GM18526 (cell line): ENCODE results near the gene NUP50.

ENCODE experiments used
- POLR2A ChIP-seq: IDR thresholded peaks from 3 replicates; pipeline ENCODE4 v1.6.1; 2011; ENCODE audit not compliant: insufficient read length; ENCODE audit errors: extremely low read depth

The NUP50 gene

GRCh38 chr22:45223304-45224117 lies 59.8 kb downstream of the NUP50 start:
- TF ChIP-seq POLR2A = no peak

- TF ChIP-seq POLR2A = no peak
These were observed 60.6 kb downstream of the NUP50 start for GRCh38 chr22:45224331-45224730.

- no peak for TF ChIP-seq POLR2A
These were observed 61.4 kb downstream of the NUP50 start for GRCh38 chr22:45224988-45225731.

DNA sequence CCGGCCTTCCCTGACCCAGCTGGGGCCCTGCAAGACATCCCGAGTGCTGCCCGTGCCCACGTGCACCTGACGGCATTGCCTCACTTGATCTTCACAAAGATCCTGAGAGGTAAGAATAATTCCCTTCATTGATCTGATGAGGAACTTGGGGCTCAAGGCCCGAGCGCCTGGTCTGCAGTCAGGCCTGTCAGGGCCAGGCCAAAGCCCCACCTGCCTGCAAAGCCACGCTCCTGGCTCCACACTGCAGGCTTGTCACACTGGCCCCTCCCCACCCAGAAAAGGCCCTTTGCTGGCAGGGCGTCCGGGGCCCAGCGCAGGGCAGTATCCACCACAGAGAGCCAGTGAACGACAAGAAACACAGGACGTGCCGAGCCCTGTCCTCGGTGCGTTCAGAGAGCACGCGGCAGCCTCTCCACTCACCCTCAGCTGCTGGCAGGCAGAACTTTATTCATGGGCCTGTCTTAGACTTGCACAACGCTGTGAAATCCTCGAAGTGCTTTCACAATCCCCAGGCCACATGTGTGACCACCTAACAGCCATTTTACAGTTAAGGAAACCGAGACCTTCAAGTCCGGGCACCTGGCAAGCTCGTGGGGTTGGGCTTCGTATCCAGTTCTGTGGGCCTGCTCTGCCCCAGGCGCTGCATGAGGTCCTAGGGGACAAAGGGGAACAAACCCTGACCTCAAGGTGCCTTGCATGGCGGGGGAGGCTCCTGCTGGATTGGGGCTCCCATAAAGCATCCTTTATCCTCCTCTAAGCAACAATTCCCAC lies 62.2 kb downstream of the NUP50 start:
- TF ChIP-seq POLR2A = no peak

- no peak for TF ChIP-seq POLR2A
These were observed 62.9 kb downstream of the NUP50 start for GRCh38 chr22:45226503-45227186.

- no peak for TF ChIP-seq POLR2A
These were observed 64.1 kb downstream of the NUP50 start for GRCh38 chr22:45227645-45228400.

GRCh38 chr22:45228401-45228754 lies 64.7 kb downstream of the NUP50 start:
- no peak for TF ChIP-seq POLR2A

- TF ChIP-seq POLR2A = no peak
These were observed 65.5 kb downstream of the NUP50 start for GRCh38 chr22:45229181-45229580.

- TF ChIP-seq POLR2A = no peak
These were observed 66.4 kb downstream of the NUP50 start for GRCh38 chr22:45230026-45230721.

DNA sequence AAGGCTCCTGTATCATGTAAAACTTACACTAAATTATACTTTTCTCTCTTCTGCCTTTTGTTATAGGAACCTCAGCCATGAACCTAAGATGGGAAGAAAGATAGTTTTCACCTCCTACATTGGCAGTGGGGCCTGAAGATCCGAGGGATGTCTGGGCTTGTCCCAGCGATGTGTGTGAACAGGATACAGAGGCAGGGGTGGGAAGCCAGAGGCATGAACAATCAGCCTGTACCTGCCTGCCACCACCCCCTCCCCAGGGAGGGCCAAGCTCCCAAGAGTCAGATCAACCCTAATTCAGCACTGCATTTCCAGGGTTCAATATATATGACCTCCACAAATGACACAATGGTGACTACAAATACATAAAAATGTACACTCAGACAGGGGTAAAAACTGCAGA lies 67.6 kb downstream of the NUP50 start:
- no peak for TF ChIP-seq POLR2A

GRCh38 chr22:45233386-45233785 lies 69.7 kb downstream of the NUP50 start:
- no peak for TF ChIP-seq POLR2A

- no peak for TF ChIP-seq POLR2A
These were observed 70.1 kb downstream of the NUP50 start for GRCh38 chr22:45233827-45234226.

- TF ChIP-seq POLR2A = peak; percentile 62
These were observed 71.5 kb downstream of the NUP50 start for GRCh38 chr22:45235101-45235777.
